Cardiac atrium fibroblast (primary cell): Measurements from ENCODE around the gene SLC38A2. TPM values are rescaled to one million over a fixed set of nuclear protein-coding genes. Genes with fewer than 3 reads are reported as not detected.

Source experiments
- total RNA-seq: library from RNA; depleted of rRNA; stranded (reverse); fragments of >200 nt; gene quantifications from 2 replicates; pipeline ENCODE4 v1.2.3, GENCODE V29; 2015

SLC38A2 gene
- 784 and 799 TPM in 2 replicates for total RNA-seq

DNA sequence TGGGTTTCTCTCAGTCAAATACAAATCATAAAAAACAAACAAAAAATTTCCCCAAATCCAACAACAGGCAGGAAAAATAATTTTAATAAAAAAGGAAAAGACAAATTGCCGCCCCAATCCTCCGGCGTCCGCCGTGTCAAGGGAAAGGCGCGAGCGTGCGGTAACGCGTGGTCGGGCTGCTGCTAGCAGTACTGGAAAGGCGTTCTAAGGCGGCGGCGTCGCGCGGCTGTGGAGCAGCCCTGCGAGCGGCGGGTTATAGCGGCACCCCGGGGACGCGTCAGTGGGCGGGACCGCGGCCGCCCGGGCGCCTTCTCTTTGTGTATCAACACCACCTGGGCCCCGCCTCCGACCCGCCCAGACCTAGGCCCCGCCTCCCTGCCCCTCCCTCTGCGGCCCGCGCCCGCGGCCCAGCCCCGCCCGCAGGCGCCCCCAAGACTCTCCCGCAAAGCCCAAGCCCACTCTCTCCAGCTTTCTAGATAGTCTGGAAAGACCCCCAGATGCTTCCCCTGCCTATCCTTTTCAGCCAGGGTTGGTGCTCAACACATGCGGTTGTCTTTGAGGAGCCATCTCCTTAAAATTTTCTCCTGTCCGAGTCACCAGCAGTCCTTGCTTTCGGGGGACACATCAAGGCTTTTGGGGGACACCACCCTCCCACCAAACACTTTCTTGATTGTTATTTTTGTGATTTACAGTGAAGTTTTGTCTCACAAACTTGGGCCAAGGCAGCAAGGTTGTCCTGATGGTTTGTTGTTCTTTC is at the start of gene SLC38A2:
Gene SLC38A2, minus strand, starts transcription at position 230 of the 757 bp plus-strand sequence. CDS start 1,480 bp downstream, outside the sequence.

Other genes starting within 250 kb of the SLC38A2 start
- 38.2 and 41.9 TPM in 2 replicates for gene SLC38A1, start 103.7 kb downstream of the SLC38A2 start, total RNA-seq